ENCODE results near the gene ACKR2.

ACKR2 gene

GRCh38 chr3:42904076-42904475, 94.8 kb downstream of the ACKR2 start:
- Histone ChIP-seq H2AFZ (ENCODE audit: low read depth, low read length) (no peak overlapping the region), H4K20me1 (ENCODE audit: insufficient read depth, low read length) (no peaks in the 10 kb centered on the region), H3K4me3 (ENCODE audit: low read length) (no peak overlapping the region), H3K27ac (ENCODE audit: low read length) (no peak overlapping the region), H3K9ac (ENCODE audit: low read length) (no peak overlapping the region), H3K79me2 (ENCODE audit: low read length) (no peaks in the 10 kb centered on the region), H3K36me3 (replicated peaks; ENCODE audit: low read depth, low read length) (no peaks in the 10 kb centered on the region), H3K9me3 (ENCODE audit: insufficient read depth, low read length) (no peaks in the 10 kb centered on the region), H3K27me3 (ENCODE audit: low read depth, low read length) (peaks cover 15% of the 10 kb centered on the region), H3K4me1 (ENCODE audit: low read length) (peaks cover 10% of the 10 kb centered on the region), H3K4me2 (ENCODE audit: low read length) (no peak overlapping the region)
- TF ChIP-seq CTCF (IDR thresholded peaks at IDR 0.05; ENCODE audit: low read depth, low read length) (no peak), EZH2phosphoT487 (IDR thresholded peaks at IDR 0.05; ENCODE audit: low read depth) (no peak)

GRCh38 chr3:42905740-42906069, 96.5 kb downstream of the ACKR2 start:
- Histone ChIP-seq H3K9ac (ENCODE audit: low read length) (no peak overlapping the region), H3K27ac (ENCODE audit: low read length) (no peak overlapping the region), H3K4me1 (ENCODE audit: low read length) (peaks cover 10% of the 10 kb centered on the region), H3K4me2 (ENCODE audit: low read length) (no peak overlapping the region), H4K20me1 (ENCODE audit: insufficient read depth, low read length) (no peaks in the 10 kb centered on the region), H3K79me2 (ENCODE audit: low read length) (no peaks in the 10 kb centered on the region), H3K36me3 (replicated peaks; ENCODE audit: low read depth, low read length) (no peaks in the 10 kb centered on the region), H3K4me3 (ENCODE audit: low read length) (no peak overlapping the region), H3K9me3 (ENCODE audit: insufficient read depth, low read length) (no peaks in the 10 kb centered on the region), H2AFZ (ENCODE audit: low read depth, low read length) (no peak overlapping the region), H3K27me3 (ENCODE audit: low read depth, low read length) (peaks cover 15% of the 10 kb centered on the region)
- TF ChIP-seq CTCF (IDR thresholded peaks at IDR 0.05; ENCODE audit: low read depth, low read length) (no peak), EZH2phosphoT487 (IDR thresholded peaks at IDR 0.05; ENCODE audit: low read depth) (no peak)

GRCh38 chr3:42906070-42906847, 97.0 kb downstream of the ACKR2 start, which contains the start of gene ZNF662:
Gene ZNF662 (plus strand): TSS chr3:42906142. CDS start chr3:42908115, 1,973 bp downstream.
- Histone ChIP-seq H2AFZ (ENCODE audit: low read depth, low read length) (no peak within 1 kb of the TSS), H3K9me3 (ENCODE audit: insufficient read depth, low read length) (no peaks in the 10 kb centered on the region), H3K79me2 (ENCODE audit: low read length) (no peaks in the 10 kb centered on the region), H3K4me3 (ENCODE audit: low read length) (no peak within 1 kb of the TSS), H4K20me1 (ENCODE audit: insufficient read depth, low read length) (no peaks in the 10 kb centered on the region), H3K27me3 (ENCODE audit: low read depth, low read length) (peaks cover 15% of the 10 kb centered on the region), H3K27ac (ENCODE audit: low read length) (no peak within 1 kb of the TSS), H3K9ac (ENCODE audit: low read length) (no peak within 1 kb of the TSS), H3K4me1 (ENCODE audit: low read length) (peaks cover 10% of the 10 kb centered on the region), H3K36me3 (replicated peaks; ENCODE audit: low read depth, low read length) (no peaks in the 10 kb centered on the region), H3K4me2 (ENCODE audit: low read length) (no peak within 1 kb of the TSS)
- TF ChIP-seq EZH2phosphoT487 (IDR thresholded peaks at IDR 0.05; ENCODE audit: low read depth) (no peak), CTCF (IDR thresholded peaks at IDR 0.05; ENCODE audit: low read depth, low read length) (no peak)

GRCh38 chr3:42906848-42907183, 97.6 kb downstream of the ACKR2 start:
- no peaks in the 10 kb centered on the region for H4K20me1 ChIP-seq (ENCODE audit: insufficient read depth, low read length)
- no peaks in the 10 kb centered on the region for H3K79me2 ChIP-seq (ENCODE audit: low read length)
- no peaks in the 10 kb centered on the region for H3K36me3 ChIP-seq (replicated peaks; ENCODE audit: low read depth, low read length)
- H3K4me2 ChIP-seq (ENCODE audit: low read length), result no peak overlapping the region; the same call in 1 of the 2 replicates
- H2AFZ ChIP-seq (ENCODE audit: low read depth, low read length), result no peak overlapping the region
- no peak overlapping the region for H3K4me3 ChIP-seq (ENCODE audit: low read length)
- H3K9me3 ChIP-seq (ENCODE audit: insufficient read depth, low read length), result no peaks in the 10 kb centered on the region
- no peak for TF ChIP-seq CTCF (IDR thresholded peaks at IDR 0.05; ENCODE audit: low read depth, low read length)
- no peak for TF ChIP-seq EZH2phosphoT487 (IDR thresholded peaks at IDR 0.05; ENCODE audit: low read depth)
- peaks cover 10% of the 10 kb centered on the region for H3K4me1 ChIP-seq (ENCODE audit: low read length)
- H3K27ac ChIP-seq (ENCODE audit: low read length), result no peak overlapping the region
- H3K9ac ChIP-seq (ENCODE audit: low read length), result no peak overlapping the region
- H3K27me3 ChIP-seq (ENCODE audit: low read depth, low read length), result peaks cover 13% of the 10 kb centered on the region
